ENCODE results near the gene PRAC1.

PRAC1 gene

DNA sequence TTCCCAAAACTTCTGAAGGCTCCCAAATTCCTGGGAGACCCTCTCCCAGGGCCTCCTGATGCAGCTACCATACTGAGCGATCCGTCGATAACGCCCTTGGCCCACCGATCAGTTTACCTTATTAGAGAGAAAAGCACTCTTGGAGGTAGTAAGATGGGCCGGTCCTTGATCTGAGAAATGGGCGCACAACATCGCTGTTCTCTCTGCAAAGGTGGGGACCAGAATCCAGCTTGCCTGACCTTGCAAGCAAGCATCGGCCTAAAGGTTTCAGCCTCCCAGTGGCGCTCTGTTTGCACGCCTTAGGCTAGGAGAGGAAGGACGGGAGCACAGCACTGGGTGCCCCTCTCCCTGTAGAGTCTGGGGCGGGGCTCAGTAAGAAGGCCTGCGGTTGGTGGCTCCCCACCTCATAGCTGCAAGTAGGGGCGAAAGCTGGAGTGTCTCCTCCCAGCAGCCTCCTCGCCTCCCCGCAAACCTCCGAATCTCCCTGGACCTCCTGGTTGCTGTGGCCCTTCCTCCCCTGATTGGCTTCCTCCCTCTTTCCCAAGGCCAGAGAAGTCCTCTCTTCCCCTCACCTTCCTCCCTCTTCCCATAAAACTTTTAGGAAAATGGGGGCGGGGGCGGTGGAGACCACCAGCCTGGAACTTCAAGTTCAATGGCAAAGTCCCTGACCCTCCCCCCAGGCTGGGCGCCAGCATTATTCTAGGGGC, at the start of gene PRAC1:
Gene PRAC1 (minus strand): TSS at position 318 of the 707 bp plus-strand sequence. CDS start 126 bp downstream, at position 192.
- DNase-seq (ENCODE audit: low read depth) = no peak

DNA sequence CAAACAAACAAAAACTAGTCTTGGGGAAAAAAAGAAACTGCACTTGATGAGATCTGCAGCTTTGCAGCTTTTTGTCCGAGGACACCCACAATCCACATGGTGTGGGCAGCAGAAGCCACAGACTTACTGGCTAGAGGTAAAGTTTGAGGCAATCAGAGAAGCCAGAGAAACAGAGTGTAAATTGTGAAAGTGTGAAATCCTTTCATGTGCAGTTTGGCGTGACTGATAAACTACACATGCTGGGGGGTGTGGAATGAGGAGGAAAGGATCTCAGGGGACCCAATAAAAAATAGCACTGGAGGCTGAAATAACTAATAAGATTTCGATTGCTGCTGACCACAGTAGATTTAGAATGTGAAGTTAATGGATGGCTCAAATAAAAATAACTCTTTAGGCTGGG, 48.6 kb upstream of the PRAC1 start:
- no peak for DNase-seq (ENCODE audit: low read depth)

DNA sequence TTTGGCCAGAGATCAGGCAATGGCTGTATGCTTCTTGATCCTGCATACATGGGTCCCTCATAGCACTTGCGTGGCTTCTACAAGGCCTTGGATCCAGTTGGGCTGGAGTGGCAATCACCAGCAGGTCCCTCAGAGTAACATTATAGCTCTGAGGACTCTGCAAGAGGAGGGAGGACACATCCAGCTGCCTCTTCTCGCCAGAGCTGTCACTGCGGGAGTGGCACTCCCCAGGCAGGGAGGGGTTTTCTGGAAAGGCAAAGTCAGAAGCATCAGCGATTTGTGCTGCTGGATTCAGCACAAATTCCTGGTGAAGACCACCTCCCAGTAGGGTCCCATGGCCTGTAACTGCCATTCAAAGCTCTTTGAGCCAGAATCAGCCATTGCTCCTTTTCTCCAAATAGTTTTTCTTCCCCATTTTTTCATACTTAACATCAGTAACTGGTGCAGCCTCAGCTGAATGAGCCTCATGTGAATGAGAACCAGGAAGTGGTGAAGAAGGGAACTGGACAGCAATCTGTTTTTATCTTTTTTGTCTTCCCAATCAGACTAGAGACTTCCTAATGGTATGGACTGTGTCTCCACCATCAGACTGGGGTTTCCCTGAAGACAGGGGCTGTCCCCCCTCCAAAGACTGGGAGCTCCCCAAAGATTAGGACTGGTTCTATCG, 46.8 kb upstream of the PRAC1 start:
- DNase-seq (ENCODE audit: low read depth) = no peak

DNA sequence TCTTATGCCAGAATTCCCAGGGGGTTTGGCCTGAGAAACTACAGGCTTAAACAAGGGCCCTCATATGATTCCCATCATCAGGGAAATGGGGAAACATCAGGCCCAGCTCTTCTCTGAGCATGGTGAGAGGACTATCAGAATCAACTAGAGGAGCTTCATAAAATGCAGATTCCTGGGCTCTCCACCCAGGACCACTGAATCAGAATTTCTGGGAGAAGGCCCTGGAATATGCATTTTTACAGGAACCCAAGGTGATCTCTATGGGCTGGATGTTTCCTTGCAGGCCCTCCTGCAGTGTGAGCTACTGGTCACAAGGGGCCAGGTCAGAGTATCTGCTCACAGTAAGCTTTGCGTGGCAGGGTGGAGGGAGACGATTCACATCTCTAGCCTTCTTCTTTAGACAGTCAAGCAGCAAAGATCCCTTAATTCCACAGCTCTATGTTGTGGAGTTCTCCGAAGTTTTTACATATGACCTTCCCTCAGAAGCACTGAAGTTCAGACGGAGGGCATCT, 45.0 kb upstream of the PRAC1 start:
- no peak for DNase-seq (ENCODE audit: low read depth)

DNA sequence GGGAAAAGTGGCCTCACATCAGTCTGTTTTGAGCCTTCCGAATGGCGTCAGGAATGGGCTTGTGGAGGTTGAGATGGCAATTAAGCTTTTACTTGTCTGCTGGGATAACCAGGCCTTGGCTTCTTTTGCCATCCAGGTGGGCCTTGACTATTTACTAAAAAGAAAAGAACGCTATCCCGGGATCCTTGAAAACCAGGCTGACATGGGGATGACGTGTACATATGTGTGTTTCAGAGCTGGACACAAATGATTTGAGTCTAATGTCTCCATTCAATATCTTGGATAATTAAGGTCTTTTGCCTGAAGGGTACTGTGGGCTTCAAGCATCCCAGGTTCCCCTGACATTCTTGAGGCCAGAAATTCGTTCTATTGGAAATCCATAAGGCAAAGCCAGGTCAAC, 38.8 kb upstream of the PRAC1 start:
- DNase-seq (ENCODE audit: low read depth) = no peak

DNA sequence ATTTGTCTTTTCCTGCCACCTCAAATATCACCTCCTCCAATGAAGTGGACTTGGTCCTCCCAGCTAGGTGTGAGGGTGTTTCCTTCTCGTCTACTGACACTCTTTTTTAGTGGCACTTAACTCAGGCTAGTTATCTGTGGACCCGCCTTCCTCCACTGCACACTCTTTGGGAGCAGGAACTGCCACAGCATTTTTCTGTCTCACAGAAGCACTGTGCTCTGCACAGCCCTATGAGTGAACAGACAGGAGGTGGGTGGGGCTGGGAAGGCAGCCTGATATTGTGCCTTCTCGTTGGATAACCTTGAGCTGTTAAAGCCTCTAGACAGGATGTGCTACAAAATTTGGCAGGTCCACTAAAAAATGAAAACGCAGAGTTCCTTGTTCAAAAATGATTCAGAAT, 38.1 kb upstream of the PRAC1 start:
- DNase-seq (ENCODE audit: low read depth) = no peak

DNA sequence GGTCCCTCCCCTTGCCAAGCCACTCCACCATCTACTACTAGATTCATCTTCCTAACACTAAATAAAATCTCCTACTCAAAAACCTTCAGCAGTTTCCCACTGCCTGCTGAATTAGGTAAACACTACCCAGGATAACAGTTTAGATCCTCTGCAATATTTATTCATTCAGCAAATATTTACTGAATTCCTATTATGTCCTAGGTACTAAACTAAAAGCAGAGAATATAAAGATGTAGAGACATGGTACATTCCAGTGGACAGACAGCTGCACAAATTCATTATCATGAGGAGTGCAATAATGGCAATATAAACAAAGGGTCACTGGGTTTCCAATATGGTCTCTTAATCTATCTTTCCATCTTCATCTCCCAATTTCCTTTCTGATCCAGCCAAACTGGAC, 37.0 kb upstream of the PRAC1 start:
- no peak for DNase-seq (ENCODE audit: low read depth)

DNA sequence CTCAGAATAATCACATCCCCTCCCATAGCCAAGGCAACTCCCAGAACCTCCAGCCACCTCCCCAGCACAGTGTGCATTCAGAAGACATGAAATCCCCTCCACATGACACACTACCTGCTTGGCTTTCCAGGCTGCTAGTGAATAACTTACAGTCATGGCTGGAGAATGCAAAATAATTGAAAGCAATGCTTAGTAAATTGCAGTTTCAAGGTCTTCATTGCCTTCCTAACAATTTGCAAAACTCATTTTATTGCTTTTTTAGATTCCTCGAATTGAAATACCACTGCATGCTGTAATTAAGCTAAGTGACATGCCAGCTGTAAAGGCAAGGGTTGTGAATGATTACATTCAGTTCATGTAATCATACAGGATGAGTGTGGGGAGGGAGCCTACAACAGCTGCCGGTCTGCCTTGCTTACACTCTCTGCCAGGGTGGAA, 35.2 kb upstream of the PRAC1 start:
- DNase-seq (ENCODE audit: low read depth) = no peak

DNA sequence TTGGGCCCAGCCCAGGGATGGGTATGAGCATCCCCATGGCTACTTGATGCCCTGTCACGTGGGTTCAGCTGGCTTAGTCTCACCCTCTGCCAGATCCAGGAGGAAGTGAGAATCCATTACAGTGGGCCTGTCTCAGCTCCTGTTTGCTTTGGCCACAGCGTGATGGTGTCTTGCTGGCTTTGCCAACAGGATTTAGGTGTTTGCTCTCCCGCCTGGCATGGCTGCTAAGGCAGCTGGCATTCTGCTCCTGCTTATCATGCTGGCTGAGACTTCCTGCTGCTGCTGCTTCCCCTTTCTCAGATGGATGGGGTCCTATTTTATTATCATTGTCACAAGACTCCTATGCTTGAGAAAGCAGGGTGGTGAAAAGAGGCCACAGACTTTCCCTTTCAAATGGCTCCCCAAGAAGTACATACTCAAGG, 34.5 kb upstream of the PRAC1 start:
- DNase-seq (ENCODE audit: low read depth) = no peak

DNA sequence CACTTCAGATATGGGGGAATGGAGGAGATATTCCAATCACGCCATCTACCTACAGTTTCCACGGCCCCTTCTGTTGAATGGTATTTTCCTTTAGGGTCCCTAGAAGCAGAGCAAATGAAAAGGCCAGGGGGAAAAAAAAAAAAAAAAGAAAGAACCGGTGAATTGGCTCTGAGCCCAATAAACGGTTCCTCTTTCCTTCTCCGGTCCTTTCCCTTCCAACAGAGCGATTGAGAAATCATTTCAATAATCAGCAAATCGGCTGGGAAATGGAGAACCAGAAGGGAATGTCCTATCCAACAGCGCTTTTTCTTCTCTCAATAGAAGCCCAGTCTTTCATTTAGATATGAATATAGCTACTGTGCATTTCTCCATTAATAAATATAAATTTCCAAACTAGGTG, 33.0 kb upstream of the PRAC1 start:
- no peak for DNase-seq (ENCODE audit: low read depth)

DNA sequence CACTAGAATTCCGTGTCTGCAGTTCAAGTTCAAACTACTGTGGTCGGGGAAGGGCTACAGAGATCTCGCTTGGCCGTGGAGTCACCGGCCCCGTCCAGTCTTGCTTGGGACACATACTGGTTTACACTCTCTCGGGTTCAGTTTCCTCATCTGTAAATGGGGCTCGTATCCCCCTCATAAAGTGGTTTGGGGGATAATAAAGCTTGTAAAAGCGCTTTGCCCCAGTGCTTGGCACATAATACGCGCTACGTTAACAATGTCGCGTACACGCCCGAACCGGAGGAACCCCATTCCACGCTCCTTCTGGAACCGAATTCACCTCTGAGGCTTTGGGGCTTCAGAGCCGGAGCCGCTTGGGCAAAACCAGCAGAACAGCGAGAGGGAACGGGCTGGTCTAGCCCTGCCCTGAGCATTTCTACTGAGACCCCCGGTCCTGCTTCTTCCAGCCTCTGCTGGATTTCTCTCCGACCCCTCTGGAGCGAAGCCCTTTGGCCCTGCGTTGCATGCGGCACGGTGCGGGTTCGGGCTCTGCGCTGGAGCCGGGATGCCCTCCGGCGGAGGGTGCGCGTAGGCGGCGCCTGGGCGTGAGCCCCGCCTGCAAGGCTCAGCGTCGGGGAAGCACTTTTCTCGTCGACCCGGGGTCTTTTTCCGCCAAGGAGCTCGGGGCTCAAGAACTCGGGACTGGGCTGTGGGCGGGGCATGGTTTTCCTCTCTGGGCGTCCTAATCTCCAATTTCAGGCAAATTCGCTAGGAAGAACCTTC, 32.4 kb upstream of the PRAC1 start:
- no peak for DNase-seq (ENCODE audit: low read depth)

DNA sequence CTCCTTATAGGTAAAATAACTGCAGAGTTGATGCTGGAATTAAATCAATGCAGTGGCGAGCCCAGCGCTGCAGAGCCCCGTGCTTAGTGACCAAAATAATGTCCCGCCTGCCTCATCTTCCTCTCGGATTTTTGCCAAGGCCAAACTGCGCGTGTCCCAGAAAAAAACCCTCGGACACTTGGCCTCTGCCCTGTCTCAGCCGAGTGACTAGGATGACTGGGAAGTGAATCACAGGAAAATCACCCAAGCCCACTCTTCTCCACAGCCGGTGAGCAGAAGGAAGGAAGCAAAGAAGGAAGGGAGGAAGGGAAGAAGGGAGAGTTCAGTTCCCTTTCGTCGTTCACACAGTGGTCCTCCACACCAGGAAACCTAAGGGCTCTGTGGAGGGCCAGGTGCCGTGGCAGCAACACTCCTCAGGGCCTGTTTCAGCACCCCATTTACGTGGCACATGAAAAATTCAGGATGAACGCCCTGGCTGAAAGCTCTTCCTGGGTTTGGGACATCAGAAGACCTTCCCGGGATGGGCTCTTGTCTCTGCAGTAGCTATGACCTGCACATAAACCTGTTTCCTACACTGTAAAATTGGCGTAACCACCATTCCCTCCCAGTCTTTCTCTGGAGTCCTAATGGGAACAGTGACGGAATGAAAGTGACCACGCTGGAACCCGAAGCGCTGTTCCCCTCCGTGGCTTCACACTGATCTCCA, 31.6 kb upstream of the PRAC1 start:
- no peak for DNase-seq (ENCODE audit: low read depth)

DNA sequence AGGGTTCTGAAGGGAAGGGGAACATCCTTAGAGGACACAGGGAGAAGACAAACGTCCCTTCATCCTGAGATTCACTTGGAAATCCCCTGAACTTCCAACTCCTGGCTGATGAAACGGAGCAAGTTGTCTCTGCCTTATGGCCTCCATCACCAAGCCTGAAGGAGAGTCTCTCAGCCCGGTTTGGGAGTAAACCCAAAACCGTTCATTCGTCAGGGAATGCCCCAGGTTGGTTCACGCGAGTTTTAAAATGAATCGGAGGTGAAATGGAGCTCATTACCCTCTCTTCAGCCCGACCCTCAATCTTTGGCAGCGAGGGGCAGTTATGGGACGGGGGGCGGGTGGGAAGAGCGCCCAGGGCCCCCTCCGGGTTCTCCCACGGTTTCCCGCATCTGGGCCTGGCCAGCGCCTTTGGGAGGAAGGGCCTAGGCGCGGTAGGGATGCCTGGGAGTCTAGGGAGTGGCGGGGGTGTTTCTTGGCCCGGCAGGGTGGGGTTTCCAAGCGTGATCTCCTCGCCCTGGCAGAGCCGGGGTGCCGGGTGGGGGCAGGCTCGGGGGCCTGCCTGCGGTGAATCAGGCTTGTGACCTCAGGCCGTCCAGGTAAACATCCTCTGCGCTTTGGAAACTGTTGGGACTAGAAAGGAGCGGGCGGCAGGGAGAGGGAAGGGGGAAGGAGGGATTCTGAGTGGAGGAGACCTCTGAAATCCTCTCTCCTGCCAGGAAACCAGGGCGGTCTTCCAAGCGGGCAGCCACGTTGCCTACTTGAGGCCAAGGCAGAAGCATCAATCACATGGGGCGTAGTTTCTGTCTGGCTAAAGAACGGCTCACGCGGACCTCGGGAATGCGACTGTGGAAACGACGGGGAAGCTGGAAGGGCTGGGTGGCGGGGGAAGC, 30.3 kb upstream of the PRAC1 start:
- DNase-seq (ENCODE audit: low read depth) = no peak

DNA sequence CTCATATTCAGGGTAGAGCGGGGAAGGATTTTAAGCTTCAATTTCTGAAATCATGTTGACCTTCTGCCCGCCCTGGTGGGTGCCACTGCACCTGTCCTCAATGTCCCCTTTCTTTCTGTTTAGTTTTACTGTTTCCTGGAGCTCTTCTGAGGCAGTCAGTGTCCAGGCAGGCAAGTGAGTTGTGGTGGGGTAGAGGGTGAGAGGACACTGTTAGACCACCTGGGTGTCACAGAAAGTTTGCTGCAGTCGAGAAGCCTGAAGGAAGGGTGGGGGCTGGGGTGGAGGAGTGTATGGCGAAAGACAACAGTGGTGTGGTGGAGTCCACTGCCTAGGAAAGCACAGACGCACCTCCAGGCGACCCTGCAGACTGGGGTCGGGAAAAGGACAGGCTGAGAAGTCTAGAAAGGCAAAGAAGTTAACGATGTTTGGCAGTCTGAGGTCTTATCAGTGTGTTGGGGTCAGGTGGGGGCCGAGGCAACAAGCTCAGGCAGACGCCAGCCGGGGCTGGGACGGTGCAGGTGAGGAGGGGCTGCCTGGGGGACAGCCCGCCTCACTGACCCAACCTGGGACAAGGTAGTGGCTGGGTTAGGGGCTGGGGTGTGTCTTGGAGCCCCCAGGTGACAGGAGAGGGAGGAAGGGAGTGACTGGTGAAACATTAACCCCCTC, 29.5 kb upstream of the PRAC1 start:
- no peak for DNase-seq (ENCODE audit: low read depth)

DNA sequence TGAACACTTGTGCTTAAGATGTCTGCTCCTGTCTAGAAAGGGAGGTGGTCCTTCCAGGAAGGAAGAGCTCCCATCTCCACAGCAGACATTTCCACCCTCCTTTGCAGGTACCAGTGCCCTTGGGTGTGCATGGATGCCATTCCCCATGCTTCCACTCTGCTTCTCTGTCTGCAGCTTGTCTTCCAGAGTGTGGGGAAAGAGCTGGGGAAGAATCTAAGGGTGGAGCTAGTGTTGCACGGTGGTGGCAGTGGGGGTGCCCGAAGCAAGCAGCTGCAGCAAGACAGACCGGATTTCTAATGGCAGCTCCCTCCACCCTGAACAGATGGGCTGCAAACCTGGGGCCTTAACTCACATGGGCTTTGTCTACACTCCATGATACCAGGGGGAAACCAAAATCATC, 28.9 kb upstream of the PRAC1 start:
- no peak for DNase-seq (ENCODE audit: low read depth)

DNA sequence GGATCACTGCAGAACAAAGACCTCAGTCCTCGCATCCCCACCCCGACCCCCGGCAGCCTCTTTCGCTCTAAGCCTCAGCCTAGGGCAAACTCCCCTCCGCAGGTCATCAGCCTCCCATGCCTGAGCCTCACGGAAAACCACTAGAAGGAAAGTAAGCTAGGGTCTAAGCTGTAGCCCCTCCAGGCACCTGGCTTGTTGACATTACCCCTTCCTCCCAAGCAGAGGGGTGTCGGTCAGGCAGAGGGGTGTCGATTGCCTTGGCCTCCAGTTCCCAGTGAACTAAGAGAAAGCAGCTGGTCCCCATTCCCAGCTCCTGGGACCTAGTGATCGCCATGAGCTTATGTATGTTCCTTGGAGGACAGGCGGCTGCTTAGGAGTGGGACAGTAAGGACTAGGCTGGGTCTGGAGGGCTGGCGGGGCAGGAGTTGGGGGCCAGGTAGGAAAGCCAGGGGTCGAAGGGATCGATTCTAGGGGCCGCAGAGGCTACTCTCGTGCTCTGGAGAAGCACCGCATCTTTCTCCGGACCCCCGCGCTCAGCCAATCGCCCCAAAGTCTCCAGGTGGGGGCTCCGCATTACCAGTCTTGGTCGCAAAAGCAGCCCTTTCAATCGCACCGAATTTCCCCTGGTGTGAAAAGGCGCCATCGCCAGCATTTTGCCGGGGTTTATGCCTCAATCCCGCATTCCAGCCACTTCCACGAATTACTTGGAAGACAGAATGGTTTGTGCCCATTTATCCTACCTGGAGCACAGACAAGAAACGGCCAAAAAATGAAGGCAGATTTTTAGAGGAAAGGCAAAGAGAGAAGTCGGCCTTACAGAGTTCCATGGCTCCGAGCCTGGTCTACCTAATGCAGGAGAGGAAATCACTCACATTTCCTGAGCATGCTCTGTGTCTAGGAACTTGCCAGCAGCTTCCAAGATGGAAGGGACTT, 27.6 kb upstream of the PRAC1 start:
- DNase-seq (ENCODE audit: low read depth) = no peak

DNA sequence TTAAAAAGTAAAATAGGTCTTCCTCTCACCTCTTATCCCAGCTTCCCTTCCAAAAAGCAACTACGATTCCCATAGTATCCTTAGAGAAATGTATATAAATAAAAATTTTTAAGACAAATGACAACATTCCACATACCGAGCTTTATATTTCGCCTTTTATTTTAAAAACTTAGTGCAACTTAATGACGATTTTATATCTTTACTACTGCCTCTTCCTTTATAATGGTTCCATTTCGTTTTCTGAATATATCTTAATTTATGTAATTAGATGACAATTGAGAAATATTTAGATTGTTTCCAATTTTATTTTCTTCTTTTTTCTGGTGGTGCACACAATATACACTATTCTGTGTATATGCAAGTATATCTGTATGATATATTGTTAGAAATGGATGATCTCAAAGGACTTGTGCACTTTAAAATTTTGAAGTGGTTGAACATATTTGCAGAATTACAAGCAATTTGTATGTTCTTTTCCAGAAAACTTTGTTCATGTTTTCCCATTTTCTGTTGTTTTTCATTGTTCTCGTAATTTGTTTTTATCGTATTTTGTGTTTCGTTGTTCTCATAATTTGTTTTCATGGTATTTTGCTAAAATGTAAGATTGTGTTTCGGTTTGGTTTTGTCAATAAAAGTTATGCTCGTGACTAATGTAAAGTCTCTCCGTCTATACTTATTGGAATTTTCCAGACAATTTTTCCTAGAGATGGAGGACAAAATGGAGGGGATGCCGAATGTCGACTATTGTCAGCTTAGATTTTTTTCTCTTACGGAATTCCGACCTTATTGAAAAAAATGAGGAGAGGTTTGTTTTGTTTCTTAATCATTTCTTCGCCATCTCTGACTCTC, 26.6 kb upstream of the PRAC1 start:
- DNase-seq (ENCODE audit: low read depth) = no peak

Data from stimulated activated CD8-positive, alpha-beta memory T cell treated with anti-CD3 and anti-CD28 coated beads, Interleukin-15, amount 100 ng/mL, for 1 hour (primary cell).